ENCODE measurements around the gene CCDC194.
"Not testable (repeated sequence)": the region's sequence is repeated elsewhere in the genome, so short reads cannot be mapped to it uniquely, and the experiment has no call there.

The CCDC194 gene

DNA sequence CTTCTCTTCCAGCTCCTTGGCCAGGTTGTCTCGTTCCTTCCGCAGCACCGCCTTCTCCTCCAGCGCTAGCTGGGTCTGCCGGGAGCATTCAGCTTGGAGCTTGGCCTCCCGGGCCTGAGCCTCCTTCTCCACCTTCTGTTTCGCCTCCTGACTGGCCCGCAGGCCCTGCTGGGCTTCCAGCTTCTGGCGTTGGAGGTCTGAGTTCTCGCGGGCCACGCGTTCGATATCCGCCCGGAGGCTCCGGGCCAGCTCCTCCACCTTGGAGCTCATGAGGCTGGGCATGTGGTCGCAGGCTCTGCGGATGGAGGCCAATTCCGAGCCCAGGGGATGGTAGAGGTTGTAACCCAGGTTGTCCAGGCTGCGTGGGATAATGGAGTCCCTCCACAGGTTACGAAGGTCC lies 28.6 kb downstream of the CCDC194 start:
- FAIRE-seq = no peak

DNA sequence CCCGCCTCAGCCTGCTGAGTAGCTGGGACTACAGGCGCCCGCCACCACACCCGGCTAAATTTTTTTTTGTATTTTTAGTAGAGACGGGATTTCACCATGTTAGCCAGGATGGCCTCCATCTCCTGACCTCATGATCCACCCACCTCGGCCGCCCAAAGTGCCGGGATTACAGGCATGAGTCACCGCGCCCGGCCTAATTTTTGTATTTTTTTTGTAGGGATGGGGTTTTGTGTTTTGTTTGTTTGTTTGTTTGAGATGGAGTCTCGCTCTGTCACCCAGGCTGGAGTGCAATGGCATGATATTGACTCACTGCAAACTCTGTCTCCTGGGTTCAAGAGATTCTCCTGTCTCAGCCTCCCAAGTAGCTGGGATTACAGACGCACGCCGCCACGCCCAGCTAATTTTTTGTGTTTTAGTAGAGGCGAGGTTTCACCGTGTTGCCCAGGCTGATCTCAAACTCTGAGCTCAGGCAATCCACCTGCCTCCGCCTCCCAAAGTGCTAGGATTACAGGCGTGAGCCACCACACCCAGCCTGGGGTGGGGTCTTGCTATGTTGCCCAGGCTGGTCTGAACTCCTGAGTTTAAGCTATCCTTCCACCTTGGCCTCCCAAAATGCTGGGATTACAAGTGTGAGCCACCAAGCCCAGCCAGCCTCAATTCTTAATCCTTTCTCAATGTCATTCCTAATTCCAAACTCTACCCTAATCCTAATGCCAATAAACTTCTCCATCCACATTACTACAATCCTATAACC lies 30.0 kb downstream of the CCDC194 start:
- not testable (repeated sequence) for FAIRE-seq

- no peak for FAIRE-seq
Observed at GRCh38 chr19:17359905-17360800, 33.8 kb downstream of the CCDC194 start.

DNA sequence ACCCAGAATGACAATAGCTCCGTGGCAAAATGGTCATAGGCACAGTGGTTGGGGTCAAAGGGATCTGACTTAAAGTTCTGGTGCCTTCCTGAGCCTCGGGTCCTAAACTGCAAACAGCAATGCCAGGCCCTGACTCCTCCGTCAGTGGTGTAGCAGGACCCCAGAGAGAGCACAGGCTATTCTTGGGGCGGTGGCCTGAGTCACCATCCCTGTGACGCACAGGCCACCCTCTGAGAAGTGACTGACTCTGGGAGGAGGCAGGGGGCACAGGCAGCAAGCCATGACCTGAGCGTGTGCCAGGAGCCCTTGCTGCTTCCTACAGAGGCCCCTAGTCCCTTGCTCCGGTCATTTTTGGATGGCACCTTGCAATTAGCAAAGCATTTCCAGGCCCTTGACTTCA lies 35.6 kb downstream of the CCDC194 start:
- no peak for FAIRE-seq

DNA sequence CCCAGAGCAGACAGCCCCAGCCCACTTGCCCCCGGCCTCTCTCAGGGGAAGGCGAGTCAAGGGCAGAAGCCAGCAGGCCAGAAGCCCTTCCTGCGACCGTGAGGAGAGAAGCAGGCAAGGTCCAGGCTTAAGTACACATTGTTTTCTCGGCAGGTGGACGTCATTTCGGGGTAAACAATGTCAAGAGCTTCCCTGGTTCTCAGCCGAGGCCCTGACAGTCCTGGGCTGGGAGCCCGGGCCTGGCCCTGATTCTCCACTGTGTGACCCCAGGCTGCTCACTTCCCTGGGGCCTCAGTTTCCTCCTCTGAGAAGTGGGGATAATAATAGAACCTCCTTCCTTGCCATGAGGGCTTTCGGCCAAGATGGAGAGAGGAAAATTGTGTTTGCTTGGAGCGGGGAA lies 36.3 kb downstream of the CCDC194 start:
- FAIRE-seq = no peak

DNA sequence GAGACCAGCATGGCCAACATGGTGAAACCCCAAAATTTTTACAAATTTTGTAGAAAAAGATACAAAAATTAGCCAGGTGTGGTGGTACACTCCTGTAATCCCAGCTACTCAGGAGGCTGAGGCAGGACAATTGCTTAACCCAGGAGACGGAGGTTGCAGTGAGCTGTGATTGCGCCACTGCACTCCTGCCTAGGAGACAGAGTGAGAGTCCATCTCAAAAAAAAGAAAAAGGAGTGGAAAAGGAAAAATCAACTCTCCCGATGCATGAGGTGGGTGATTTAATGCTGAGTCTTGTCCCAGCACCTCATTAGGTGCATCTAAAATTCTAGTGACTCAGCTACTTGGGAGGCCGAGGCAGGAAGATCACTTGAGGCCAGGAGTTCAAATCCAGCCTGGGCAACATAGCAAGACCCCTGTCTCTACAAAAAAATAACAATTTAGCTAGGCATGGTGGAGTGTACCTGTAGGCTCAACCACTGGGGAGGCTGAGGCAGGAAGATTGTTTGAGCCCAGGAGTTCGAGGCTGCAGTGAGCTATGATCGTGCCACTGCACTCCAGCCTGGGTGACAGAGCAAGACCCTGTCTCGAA lies 36.8 kb downstream of the CCDC194 start:
- FAIRE-seq = no peak

DNA sequence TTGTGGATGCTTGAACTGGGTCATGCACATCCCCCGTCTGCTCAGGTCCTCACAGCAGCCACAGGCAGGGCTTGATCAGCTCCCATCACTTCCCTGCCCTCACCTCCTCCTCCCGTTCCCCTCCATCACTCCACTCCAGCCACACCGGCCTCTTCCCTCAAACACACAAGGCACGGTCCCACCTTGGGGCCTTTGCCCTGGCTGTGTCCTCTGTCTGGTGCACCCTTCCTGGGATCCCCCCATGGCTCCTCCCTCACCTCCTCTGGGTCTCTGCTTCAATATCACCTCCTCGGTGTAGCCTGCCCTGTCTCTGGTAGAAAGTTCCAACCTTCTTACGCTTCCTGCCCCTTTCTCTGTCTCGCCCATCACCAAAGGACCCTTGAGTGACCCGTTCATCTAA lies 40.6 kb downstream of the CCDC194 start:
- FAIRE-seq = no peak

GRCh38 chr19:17352608-17353280 lies 41.3 kb downstream of the CCDC194 start:
- FAIRE-seq = no peak

DNA sequence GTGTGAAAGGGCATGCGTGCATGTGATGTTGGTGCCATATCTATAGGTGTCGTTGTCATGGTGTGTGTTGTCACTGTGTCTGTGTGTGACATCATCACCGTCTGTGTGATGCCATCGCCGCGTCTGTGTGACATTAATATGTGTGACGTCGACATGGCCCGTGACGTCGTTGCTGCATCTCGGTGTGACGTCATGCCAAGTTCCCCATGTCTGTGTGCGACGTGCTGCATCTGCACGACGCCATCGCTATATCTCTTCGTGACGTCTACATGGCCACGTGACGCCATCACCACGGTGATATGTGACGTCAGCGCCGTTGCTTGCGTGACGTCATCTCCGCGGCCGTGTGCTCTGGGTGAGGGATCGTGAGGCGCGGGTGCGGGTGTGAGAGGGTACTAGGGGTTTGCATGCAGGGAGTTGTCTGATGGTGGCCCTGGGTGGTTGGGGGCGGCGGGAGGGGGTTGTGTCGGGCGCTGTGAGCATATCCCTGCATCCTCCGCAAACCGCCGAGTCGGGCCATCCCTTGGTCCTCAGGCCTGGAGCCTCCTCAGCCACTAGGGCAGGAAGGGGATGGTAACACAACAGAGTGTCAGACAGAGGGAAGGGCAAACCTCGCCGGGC lies 42.1 kb downstream of the CCDC194 start:
- FAIRE-seq = no peak

DNA sequence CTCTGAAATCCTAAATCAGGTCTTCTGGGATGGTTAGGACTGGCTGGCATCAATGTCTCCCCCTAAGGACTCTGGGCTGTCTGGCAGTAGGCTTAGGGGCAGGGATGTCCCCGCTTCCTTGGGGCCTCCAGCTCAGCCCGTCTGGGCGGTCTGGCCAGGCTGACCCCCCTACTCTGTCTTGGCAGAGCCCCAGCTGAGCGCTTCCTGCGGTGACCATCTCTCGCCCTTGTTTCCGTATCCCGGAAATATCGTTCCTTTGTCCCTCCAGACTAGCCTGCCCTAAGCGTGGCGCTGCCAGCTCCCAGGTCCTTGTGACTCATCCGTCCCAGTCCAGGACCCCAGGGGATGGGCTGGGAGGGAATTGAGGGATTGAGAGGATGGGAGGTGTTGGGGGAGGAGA lies 45.3 kb downstream of the CCDC194 start:
- FAIRE-seq = no peak

GRCh38 chr19:17347877-17348276 lies 46.1 kb downstream of the CCDC194 start:
- no peak for FAIRE-seq

GRCh38 chr19:17347361-17347760 lies 46.6 kb downstream of the CCDC194 start:
- no peak for FAIRE-seq

DNA sequence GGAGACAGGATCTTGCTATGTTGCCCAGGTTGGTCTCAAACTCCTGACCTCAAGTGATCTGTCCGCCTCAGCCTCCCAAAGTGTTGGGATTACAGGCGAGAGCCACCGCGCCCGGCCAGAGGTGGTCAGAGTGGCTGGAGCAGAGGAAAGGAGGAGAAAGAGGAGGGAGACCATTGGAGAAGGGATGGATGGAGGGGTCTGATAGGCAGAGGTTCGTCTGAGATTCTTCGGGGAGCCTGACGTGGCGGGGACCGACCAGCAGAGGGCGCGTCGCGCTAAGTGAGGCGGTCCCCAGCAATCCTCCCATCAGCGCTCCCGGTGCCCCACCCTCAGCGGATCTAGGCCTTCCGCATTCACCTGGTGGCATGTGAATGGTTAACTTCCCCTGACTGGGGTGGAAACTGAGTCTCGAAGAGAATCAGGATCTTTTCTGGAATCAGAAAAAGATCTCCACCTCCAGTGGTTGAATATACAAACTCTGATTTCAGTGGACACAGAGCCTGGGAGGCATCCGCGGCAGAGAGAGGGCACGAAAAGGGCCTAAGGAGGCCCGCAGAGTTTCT lies 47.8 kb downstream of the CCDC194 start:
- peak; percentile 74 for FAIRE-seq

- FAIRE-seq = no peak
Observed at GRCh38 chr19:17341845-17342244, 52.2 kb downstream of the CCDC194 start.

DNA sequence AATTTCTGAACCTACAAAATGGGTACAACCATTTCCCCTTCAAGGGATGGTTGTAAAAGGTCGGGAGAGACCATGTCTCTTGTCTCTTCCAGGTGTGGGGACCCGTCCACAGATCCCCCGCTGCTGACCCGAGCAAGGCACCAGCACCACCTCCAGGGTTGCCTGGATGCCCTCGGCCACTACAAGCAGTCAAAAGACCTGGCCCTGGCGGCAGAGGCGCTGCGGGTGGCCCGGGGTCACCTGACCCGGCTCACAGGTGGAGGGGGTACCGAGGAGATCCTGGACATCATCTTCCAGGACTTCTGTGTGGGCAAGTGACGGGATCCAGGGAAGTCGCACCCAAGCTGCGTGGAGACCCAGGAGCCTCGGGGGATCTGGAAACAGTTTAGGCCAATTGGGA lies 52.6 kb downstream of the CCDC194 start:
- no peak for FAIRE-seq

GRCh38 chr19:17340871-17341357 lies 53.1 kb downstream of the CCDC194 start:
- FAIRE-seq = no peak

Measured in G401.6 (cell line).